CD4-positive, alpha-beta T cell treated with Interleukin-15 for 1 hour (primary cell): ENCODE measurements around the gene PLEKHH1.

Experiments
- DNase-seq: peaks from one replicate; pipeline ENCODE4 v3.0.0-alpha.2; 2020

The PLEKHH1 gene

GRCh38 chr14:67633451-67634147, 100.5 kb downstream of the PLEKHH1 start:
- no peak for DNase-seq

DNA sequence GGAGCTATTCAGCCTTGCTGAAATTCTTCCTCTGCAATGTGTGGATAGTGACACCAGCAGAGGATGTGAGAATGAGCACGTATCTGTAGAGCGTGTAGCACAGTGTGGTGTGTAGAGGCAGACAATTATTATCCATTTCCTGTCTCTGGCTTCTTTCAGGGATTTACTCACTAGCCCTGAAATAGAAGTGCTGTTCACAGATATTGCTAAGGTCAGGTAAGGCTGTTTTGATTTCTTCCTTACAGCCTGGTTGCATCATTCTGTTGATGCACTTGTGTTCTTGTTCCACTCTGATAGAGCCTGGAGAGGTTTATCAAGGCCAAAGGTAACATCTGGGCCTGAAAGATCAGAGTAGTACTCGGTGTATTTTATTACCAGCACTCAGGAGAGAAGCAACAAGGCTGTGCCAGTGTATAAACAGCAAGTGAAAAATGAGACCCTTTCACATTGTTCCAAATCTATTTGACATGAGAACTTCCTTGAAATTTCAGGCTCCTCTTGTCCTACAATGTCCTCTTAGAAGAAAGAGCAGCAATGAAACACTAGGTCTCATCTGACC, 103.3 kb downstream of the PLEKHH1 start:
- DNase-seq, result no peak

DNA sequence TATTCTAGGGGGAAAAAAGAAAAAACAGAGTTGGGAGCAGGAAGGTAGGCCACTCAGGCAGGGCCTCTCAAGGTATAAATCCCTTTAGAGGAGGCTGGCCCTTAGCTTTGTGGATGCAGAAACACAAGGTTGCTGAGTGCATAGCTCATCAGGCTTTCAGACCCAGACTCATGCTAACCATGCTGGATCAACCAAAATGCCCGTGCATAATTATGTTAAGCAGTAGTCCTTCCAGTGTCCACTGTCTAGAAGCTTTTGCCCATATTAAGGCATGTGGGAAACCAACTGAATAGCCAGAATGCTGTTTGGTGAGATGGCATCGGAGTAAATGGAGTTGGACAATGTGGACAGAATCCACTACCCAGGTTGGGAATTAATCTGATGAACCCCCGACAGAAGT, 105.6 kb downstream of the PLEKHH1 start:
- DNase-seq, result no peak
